Type B pancreatic cell (in vitro differentiated cells): ENCODE measurements around the gene LRRK2. TPM values are rescaled to one million over a fixed set of nuclear protein-coding genes. Genes with fewer than 3 reads are reported as not detected.

ENCODE experiments used
- DNase-seq: peaks from one replicate; pipeline ENCODE4 v3.0.0; 2021; ENCODE audit warnings: mixed read lengths; ENCODE audit not compliant: unreplicated experiment; ENCODE audit errors: extremely low spot score
- H3K27ac Mint-ChIP-seq: 2 replicates; pipeline ENCODE4 v1.8.0; 2021; ENCODE audit warnings: mild to moderate bottlenecking, mixed read lengths
- H3K27me3 Mint-ChIP-seq: 2 replicates; pipeline ENCODE4 v1.8.0; 2021; ENCODE audit warnings: mixed read lengths
- H3K36me3 Mint-ChIP-seq: 2 replicates; pipeline ENCODE4 v1.8.0; 2021; ENCODE audit warnings: mixed read lengths
- H3K4me1 Mint-ChIP-seq: one replicate; pipeline ENCODE4 v1.8.0; 2021; ENCODE audit warnings: mixed read lengths; ENCODE audit not compliant: unreplicated experiment
- H3K4me3 Mint-ChIP-seq: 2 replicates; pipeline ENCODE4 v1.8.0; 2021; ENCODE audit warnings: mild to moderate bottlenecking, mixed read lengths
- H3K9me3 Mint-ChIP-seq: 2 replicates; pipeline ENCODE4 v1.8.0; 2021; ENCODE audit warnings: mixed read lengths
- CTCF ChIP-seq: fragments of 200-600 bp; sonication (generic); conservative IDR thresholded peaks from 2 replicates; pipeline ENCODE4 v1.5.0; 2021; ENCODE audit warnings: antibody characterized with exemption, mild to moderate bottlenecking
- total RNA-seq: library from RNA; stranded (reverse); gene quantifications from 2 replicates; pipeline ENCODE4 v1.2.1, GENCODE V29; 2021; ENCODE audit warnings: low replicate concordance

Gene LRRK2
- total RNA-seq, 1 donor from 2014 or later, result 0.75 TPM

DNA sequence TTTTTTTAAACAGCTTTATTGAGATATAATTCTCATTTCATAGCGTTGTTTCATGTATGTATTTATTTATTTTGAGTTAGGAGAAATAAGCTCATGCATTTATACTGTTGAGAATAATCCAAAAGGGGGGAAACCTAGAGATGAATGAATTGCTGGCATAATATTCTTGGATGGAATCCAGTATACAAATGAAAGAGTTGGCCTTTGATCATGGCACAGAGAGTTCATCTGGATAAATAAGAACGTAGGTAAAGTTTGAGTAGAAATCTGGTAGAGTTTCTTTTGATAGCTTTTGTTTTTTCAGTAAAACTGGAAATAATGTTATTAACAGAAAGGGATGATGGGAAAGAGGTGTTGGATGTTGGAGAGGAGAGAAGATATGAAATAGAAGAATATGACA, 166.2 kb downstream of the LRRK2 start:
- H3K27ac Mint-ChIP-seq, result no peak overlapping the region
- H3K27me3 Mint-ChIP-seq, result no peaks in the 10 kb centered on the region
- TF ChIP-seq CTCF, result no peak
- no peaks in the 10 kb centered on the region for H3K9me3 Mint-ChIP-seq
- no peak for DNase-seq
- H3K4me3 Mint-ChIP-seq, result no peak overlapping the region
- H3K36me3 Mint-ChIP-seq, result no peaks in the 10 kb centered on the region
- H3K4me1 Mint-ChIP-seq, result no peaks in the 10 kb centered on the region

- TF ChIP-seq CTCF, result no peak
- Mint-ChIP-seq H3K36me3 (no peaks in the 10 kb centered on the region), H3K4me3 (no peak overlapping the region), H3K27ac (no peak overlapping the region), H3K4me1 (no peaks in the 10 kb centered on the region), H3K9me3 (no peaks in the 10 kb centered on the region), H3K27me3 (no peaks in the 10 kb centered on the region)
- no peak for DNase-seq
Observed at GRCh38 chr12:40393026-40393425, 168.2 kb downstream of the LRRK2 start.

- DNase-seq, result no peak
- no peak overlapping the region for H3K4me3 Mint-ChIP-seq
- no peaks in the 10 kb centered on the region for H3K4me1 Mint-ChIP-seq
- no peaks in the 10 kb centered on the region for H3K27me3 Mint-ChIP-seq
- no peak overlapping the region for H3K27ac Mint-ChIP-seq
- H3K9me3 Mint-ChIP-seq, result no peaks in the 10 kb centered on the region
- no peak for TF ChIP-seq CTCF
- H3K36me3 Mint-ChIP-seq, result no peaks in the 10 kb centered on the region
Observed at GRCh38 chr12:40399656-40400055, 174.9 kb downstream of the LRRK2 start.

GRCh38 chr12:40405419-40405818, 180.6 kb downstream of the LRRK2 start:
- H3K4me3 Mint-ChIP-seq, result no peak overlapping the region

More at GRCh38 chr12:40405419-40405818, 180.6 kb downstream of the LRRK2 start:
- H3K9me3 Mint-ChIP-seq, result no peaks in the 10 kb centered on the region
- H3K36me3 Mint-ChIP-seq, result no peaks in the 10 kb centered on the region
- H3K27ac Mint-ChIP-seq, result no peak overlapping the region
- no peak for TF ChIP-seq CTCF
- H3K4me1 Mint-ChIP-seq, result no peaks in the 10 kb centered on the region
- DNase-seq, result no peak
- H3K27me3 Mint-ChIP-seq, result no peaks in the 10 kb centered on the region

Other genes with a start within 250 kb of the LRRK2 start
- gene SLC2A13, start 118.9 kb upstream of the LRRK2 start, total RNA-seq, result 7.1 and 9.4 TPM in 2 replicates